K562 (cell line): ENCODE results near the gene POLR1C. TPM values are rescaled to one million over a fixed set of nuclear protein-coding genes. Genes with fewer than 3 reads are reported as not detected.

Source experiments
- ATAC-seq: fragments of 200-7000 bp; cut with Tn5 transposase; 3 replicates; pipeline ENCODE4 v1.9.1; 2020; ENCODE audit warnings: moderate library complexity
- BruUV-seq: library from RNA; stranded (reverse); fragments of 400-500 nt; replicated peaks from 2 replicates; lab custom pipeline; 2021; lab: Mats Ljungman, UMichigan
- CTCF ChIA-PET: fragments of 300-600 bp; formaldehyde crosslinking; extraction: SDS; loops from one replicate; lab custom pipeline; 2021; ENCODE audit warnings: low intra/inter-chr PET ratio; lab: Yijun Ruan, JAX
- POLR2A ChIA-PET: fragments of 300-600, 350-650 bp; sonication (Branson Sonifier 250); formaldehyde crosslinking; extraction: SDS; loops from one replicate; lab custom pipeline; 2021; ENCODE audit warnings: antibody characterized with exemption, inconsistent platforms; lab: Yijun Ruan, JAX
- DNase-seq, 4 experiments: peaks; one replicate each; pipeline versions ENCODE4 v3.0.0 to v3.0.0-alpha.2; 2011 to 2018; ENCODE audit warnings: low spot score in 3 of 4, mixed read lengths in 3 of 4; ENCODE audit errors: extremely low read depth in 1 of 4
- FAIRE-seq: peaks from 2 replicates; lab custom pipeline; 2011; peaks lifted over from hg19 to GRCh38; lab: Jason Lieb, UNC
- H2AFZ ChIP-seq: 2 replicates; pipeline ENCODE4 v1.6.0; 2011; ENCODE audit warnings: low read depth, low read length, control low read depth, inconsistent platforms
- H3K27ac ChIP-seq: fragments of 200-600 bp; 3 replicates; pipeline ENCODE4 v1.8.0; 2011; ENCODE audit warnings: low read depth, mild to moderate bottlenecking, control low read depth, inconsistent platforms, low read length, moderate library complexity, mixed read lengths; ENCODE audit errors: extremely low read depth
- H3K27me3 ChIP-seq, 2 experiments: fragments of 300-600 bp in 1 of 2; 2 replicates in 1 of 2; 3 replicates in 1 of 2; pipeline versions ENCODE4 v1.6.0 to v1.8.0; 2011; ENCODE audit warnings: inconsistent platforms in 2 of 2, low read length in 2 of 2, mild to moderate bottlenecking in 1 of 2, mixed read lengths in 1 of 2, moderate library complexity in 1 of 2; ENCODE audit not compliant: control insufficient read depth in 2 of 2, insufficient read depth in 2 of 2
- H3K36me3 ChIP-seq: fragments of 300-600 bp; 3 replicates; pipeline ENCODE4 v1.8.0; 2011; ENCODE audit warnings: mild to moderate bottlenecking, low read length, inconsistent platforms; ENCODE audit not compliant: control insufficient read depth, insufficient read depth
- H3K4me1 ChIP-seq, 2 experiments: fragments of 200-600 bp in 1 of 2; replicated peaks in 1 of 2; 2 replicates in 1 of 2; 3 replicates in 1 of 2; pipeline versions ENCODE4 v1.5.1 to v1.8.0; 2011; ENCODE audit warnings: inconsistent platforms in 2 of 2, low read length in 2 of 2, mild to moderate bottlenecking in 1 of 2, mixed read lengths in 1 of 2, moderate library complexity in 1 of 2; ENCODE audit not compliant: control insufficient read depth in 2 of 2, insufficient read depth in 2 of 2
- H3K4me2 ChIP-seq: 2 replicates; pipeline ENCODE4 v1.6.1; 2011; ENCODE audit warnings: low read length, control low read depth, inconsistent platforms, mixed read lengths; ENCODE audit not compliant: insufficient read depth
- H3K4me3 ChIP-seq: fragments of 200-600 bp; sonication (generic), shearing (Covaris generic); 2 replicates; pipeline ENCODE4 v1.5.1; 2016; ENCODE audit warnings: control low read depth, inconsistent platforms
- H3K79me2 ChIP-seq: fragments of 200-600 bp; 3 replicates; pipeline ENCODE4 v1.8.0; 2011; ENCODE audit warnings: low read length, inconsistent platforms; ENCODE audit not compliant: control insufficient read depth, insufficient read depth
- H3K9ac ChIP-seq, 2 experiments: 2 replicates each; pipeline versions ENCODE4 v1.6.0 to v1.6.1; 2011; ENCODE audit warnings: low read depth in 2 of 2, low read length in 2 of 2, control low read depth in 1 of 2, inconsistent platforms in 1 of 2, mild to moderate bottlenecking in 1 of 2, mixed read lengths in 1 of 2; ENCODE audit not compliant: insufficient read depth in 1 of 2
- H3K9me1 ChIP-seq: one replicate; pipeline ENCODE4 v1.6.0; 2011; ENCODE audit warnings: inconsistent platforms, mild to moderate bottlenecking, low read length, moderate library complexity; ENCODE audit not compliant: control insufficient read depth, insufficient read depth
- H3K9me3 ChIP-seq: replicated peaks from 2 replicates; pipeline ENCODE4 v1.5.1; 2011; ENCODE audit warnings: low read depth, low read length, inconsistent platforms; ENCODE audit not compliant: control insufficient read depth, insufficient read depth
- H4K20me1 ChIP-seq: replicated peaks from 2 replicates; pipeline ENCODE4 v1.6.1; 2011; ENCODE audit warnings: low read length, inconsistent platforms, mixed read lengths; ENCODE audit not compliant: control insufficient read depth, insufficient read depth
- CREB1 ChIP-seq, 2 experiments: sonication (generic) in 1 of 2; formaldehyde crosslinking in 1 of 2; IDR thresholded peaks; 2 replicates each; pipeline versions ENCODE4 v1.6.1 to v1.8.0; 2012 to 2022; ENCODE audit warnings: inconsistent platforms in 1 of 2, mild to moderate bottlenecking in 1 of 2, missing genetic modification reagents in 1 of 2, moderate library complexity in 1 of 2
- CTCF ChIP-seq, 3 experiments: IDR thresholded peaks in 2 of 3; conservative IDR thresholded peaks in 1 of 3; 2 replicates each; pipeline ENCODE4 v1.5.1; 2011 to 2012; ENCODE audit warnings: low read length in 3 of 3, mild to moderate bottlenecking in 3 of 3, control low read depth in 2 of 3, improper control_type of control experiment in 1 of 3, inconsistent platforms in 1 of 3, low read depth in 1 of 3, mixed read lengths in 1 of 3, moderate library complexity in 1 of 3; ENCODE audit not compliant: insufficient read depth in 2 of 3
- E2F4 ChIP-seq: sonication (generic); formaldehyde crosslinking; IDR thresholded peaks from 2 replicates; pipeline ENCODE4 v1.8.0; 2022; ENCODE audit warnings: mild to moderate bottlenecking, low read depth, missing genetic modification reagents
- EGR1 ChIP-seq: fragments of 450-650 bp; conservative IDR thresholded peaks from 2 replicates; pipeline ENCODE4 v1.6.1; 2017; ENCODE audit warnings: mild to moderate bottlenecking
- HCFC1 ChIP-seq: IDR thresholded peaks from 2 replicates; pipeline ENCODE4 v1.6.1; 2012; ENCODE audit warnings: low read depth, low read length, improper control_type of control experiment
- HDAC2 ChIP-seq: fragments of 450-650 bp; IDR thresholded peaks from 2 replicates; pipeline ENCODE4 v1.6.1; 2016; ENCODE audit warnings: mild to moderate bottlenecking
- HINFP ChIP-seq: fragments of 450-650 bp; conservative IDR thresholded peaks from 2 replicates; pipeline ENCODE4 v1.6.1; 2016; ENCODE audit warnings: missing genetic modification characterization, low read depth, mild to moderate bottlenecking, control low read depth, missing compliant biosample characterization
- IRF1 ChIP-seq: sonication (generic); formaldehyde crosslinking; IDR thresholded peaks from 2 replicates; pipeline ENCODE4 v1.8.0; 2022; ENCODE audit warnings: missing genetic modification reagents, mild to moderate bottlenecking, borderline replicate concordance
- KAT7 ChIP-seq: sonication (generic); formaldehyde crosslinking; IDR thresholded peaks from 2 replicates; pipeline ENCODE4 v1.8.0; 2022; ENCODE audit warnings: missing genetic modification reagents, mild to moderate bottlenecking, borderline replicate concordance
- NCOA1 ChIP-seq: fragments of 450-650 bp; IDR thresholded peaks from 2 replicates; pipeline ENCODE4 v1.6.1; 2016; ENCODE audit warnings: low read depth
- PTBP1 ChIP-seq: fragments of 200-400 bp; formaldehyde crosslinking; IDR thresholded peaks from 2 replicates; pipeline ENCODE4 v1.6.1; 2017; ENCODE audit warnings: low read depth, low read length
- RFX1 ChIP-seq: fragments of 450-650 bp; IDR thresholded peaks from 2 replicates; pipeline ENCODE4 v1.6.1; 2016; ENCODE audit warnings: mild to moderate bottlenecking, moderate library complexity
- RFX7 ChIP-seq: fragments of 250-450 bp; sonication (Bioruptor Pico); IDR thresholded peaks from 2 replicates; pipeline ENCODE4 v1.5.1; 2021; ENCODE audit warnings: mild to moderate bottlenecking
- TCF7L2 ChIP-seq: fragments of 150-350 bp; IDR thresholded peaks from 2 replicates; pipeline ENCODE4 v1.6.1; 2016; ENCODE audit warnings: low read depth, mild to moderate bottlenecking, low read length, moderate library complexity
- ZKSCAN1 ChIP-seq: fragments of 150-350 bp; IDR thresholded peaks from 2 replicates; pipeline ENCODE4 v1.6.1; 2016; ENCODE audit warnings: low read depth, low read length
- ZNF184 ChIP-seq: sonication (generic); formaldehyde crosslinking; IDR thresholded peaks from 2 replicates; pipeline ENCODE4 v1.5.0; 2020; ENCODE audit warnings: missing genetic modification reagents
- ZNF644 ChIP-seq: fragments of 200-800 bp; sonication (Bioruptor generic); IDR thresholded peaks from 2 replicates; pipeline ENCODE4 v1.6.1; 2016; ENCODE audit warnings: low read depth, missing genetic modification characterization, missing compliant biosample characterization
- WGBS: fragments of 100-300 bp; shearing (Covaris generic); methylation state at CpG from one replicate; pipeline ENCODE4 v1.1.6; 2016; ENCODE audit warnings: low coverage, mixed read lengths; ENCODE audit not compliant: insufficient coverage; ENCODE audit errors: missing lambda C conversion rate; 5-methylcytosine and 5-hydroxymethylcytosine counted together
- in situ Hi-C: fragments of 300-500 bp; cut with MboI; formaldehyde crosslinking; loops from 4 replicates; pipeline ENCODE4 v1.15.0; 2018; ENCODE audit warnings: inconsistent platforms, mixed read lengths
- intact Hi-C: fragments of 100-400 bp; cut with micrococcal nuclease; formaldehyde crosslinking; loops from 2 replicates; pipeline ENCODE4 v1.14.2; 2022
- polyA plus RNA-seq, 8 experiments: library from polyadenylated mRNA; depleted of rRNA in 4 of 8; stranded (reverse) in 5 of 8; unstranded in 3 of 8; fragments of >200 nt; fragmentation: Nextera tagmentation in 2 of 8; fragmentation: Illumina TruSeq in 1 of 8; extraction: Ambion mirVana in 2 of 8; extraction: Trizol in 1 of 8; gene quantifications; 2 replicates each; pipeline versions ENCODE4 v1.2.1 to v1.2.3, GENCODE V29; 2011 to 2014; ENCODE audit warnings: inconsistent platforms in 1 of 8, missing spikeins in 1 of 8
- total RNA-seq, 7 experiments: library from RNA; depleted of rRNA in 6 of 7; stranded (reverse); fragments of >200 nt in 6 of 7; fragmentation: Illumina TruSeq in 2 of 7; extraction: Trizol in 2 of 7; gene quantifications; 2 replicates each; pipeline versions ENCODE4 v1.2.1 to v1.2.3, GENCODE V29; 2011 to 2021; ENCODE audit warnings: low replicate concordance in 1 of 7

POLR1C gene
- total and polyA plus RNA-seq, 9 of the 15 experiments (the other 6 are each of a cell fraction or from before 2014, with no cell fraction given): 83.5 to 429 (median 120) TPM

- H3K79me2 ChIP-seq: peaks cover 43% of the 10 kb centered on the region
- H3K9me3 ChIP-seq: no peaks in the 10 kb centered on the region
- FAIRE-seq: no peak
- WGBS: 54% methylated on average over 5 of the region's 5 CpGs
- ChIA-PET CTCF (no interaction called here), POLR2A (interaction anchor here (0.5 to 1.7 kb wide), 10 partner anchors 8 to 383 kb away, joined by 3 to 7 read pairs (median 3); partner anchors contain the start of genes GTPBP2, POLR1C and YIPF3)
- H3K4me3 ChIP-seq: no peak overlapping the region
- H3K36me3 ChIP-seq: peaks cover 70% of the 10 kb centered on the region
- no peak overlapping the region for H2AFZ ChIP-seq
- H3K4me2 ChIP-seq: no peak overlapping the region
- BruUV-seq: no TSS peak
- H4K20me1 ChIP-seq: no peaks in the 10 kb centered on the region
- H3K27me3 ChIP-seq: no peaks in the 10 kb centered on the region
- peak overlapping the region in 1 of 2 experiments; percentile 13; a peak in 1 of 4 replicates for H3K9ac ChIP-seq
- peak; percentile 43 for ATAC-seq
- peaks cover 5 to 6% of the 10 kb centered on the region in 2 experiments; a peak in 3 of 5 replicates for H3K4me1 ChIP-seq
- intact Hi-C loops (no loop called here), in situ Hi-C loops (no loop called here)
- H3K27ac ChIP-seq: peak overlapping the region; percentile 63; the same call in 2 of the 3 replicates
- peak in 1 of 4 experiments; percentile 48 for DNase-seq
- H3K9me1 ChIP-seq: no peaks in the 10 kb centered on the region
- no peak for TF ChIP-seq ZKSCAN1
- TF ChIP-seq IRF1 (CRISPR knock-in tag): no peak
- TF ChIP-seq KAT7: no peak
- TF ChIP-seq HINFP (tag): no peak
- no peak for TF ChIP-seq PTBP1
- TF ChIP-seq RFX1: no peak
- no peak for TF ChIP-seq CREB1 (IDR thresholded peaks at IDR 0.05)
- TF ChIP-seq CREB1 (CRISPR knock-in tag; IDR thresholded peaks at IDR 0.05): peak; percentile 55; the same call in 1 of the 2 replicates
- no peak for TF ChIP-seq TCF7L2
- no peak for TF ChIP-seq EGR1
- no peak for TF ChIP-seq CTCF (IDR thresholded peaks at IDR 0.05 in 2 of 3, conservative IDR thresholded peaks at IDR 0.05 in 1 of 3; ENCODE audit: insufficient read depth in 2 of 3, low read depth in 1 of 3, low read length in 3 of 3)
- TF ChIP-seq HDAC2: peak; percentile 33; the same call in 1 of the 2 replicates
- no peak for TF ChIP-seq E2F4
- no peak for TF ChIP-seq HCFC1
- peak; percentile 53; the same call in 1 of the 2 replicates for TF ChIP-seq NCOA1
- TF ChIP-seq ZNF184 (CRISPR knock-in tag): no peak
- peak; percentile 59; the same call in 1 of the 2 replicates for TF ChIP-seq ZNF644 (tag)
- no peak for TF ChIP-seq RFX7 (CRISPR knock-in tag)
These were observed 54.1 kb downstream of the POLR1C start for GRCh38 chr6:43570876-43571441.
